Measurements from ENCODE around the gene MAP2K5.

- TF ChIP-seq EZH2 (IDR thresholded peaks at IDR 0.05), result peak; percentile 20
- TF ChIP-seq POLR2AphosphoS5 (IDR thresholded peaks at IDR 0.05; ENCODE audit: borderline replicate concordance, low read depth, low read length), result no peak
- TF ChIP-seq FOXP2 (optimal IDR thresholded peaks at IDR 0.05; ENCODE audit: control extremely low read depth, extremely low read length, insufficient read depth), result no peak
These were observed 293.0 kb downstream of the MAP2K5 start for GRCh38 chr15:67835297-67836133.

All from SK-N-MC (cell line).